Measurements from ENCODE around the gene MBNL2. TPM values are rescaled to one million over a fixed set of nuclear protein-coding genes. Genes with fewer than 3 reads are reported as not detected.

The MBNL2 gene
- total RNA-seq, 1 donor from 2014 or later = 28.1 TPM

DNA sequence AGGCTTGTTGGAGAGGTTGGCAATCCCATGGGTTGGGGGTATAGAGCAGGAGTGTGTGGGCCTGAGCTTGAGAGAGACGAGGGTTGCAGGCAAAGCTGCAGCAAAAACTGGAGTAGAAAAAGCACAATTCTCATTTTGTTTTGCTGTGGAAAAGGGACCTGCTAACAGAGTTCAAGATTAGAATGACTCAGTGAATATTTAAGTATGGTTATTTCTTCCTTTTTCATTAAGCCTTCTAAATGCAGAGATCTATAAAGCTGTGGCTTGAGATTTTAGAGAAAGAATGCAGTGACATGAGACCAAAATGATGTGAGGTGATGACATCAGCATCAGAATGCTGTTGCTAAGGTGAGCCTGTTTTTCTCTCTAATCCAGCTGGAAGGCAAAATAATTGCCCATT is 10.8 kb upstream of the MBNL2 start:
- ATAC-seq = no peak

DNA sequence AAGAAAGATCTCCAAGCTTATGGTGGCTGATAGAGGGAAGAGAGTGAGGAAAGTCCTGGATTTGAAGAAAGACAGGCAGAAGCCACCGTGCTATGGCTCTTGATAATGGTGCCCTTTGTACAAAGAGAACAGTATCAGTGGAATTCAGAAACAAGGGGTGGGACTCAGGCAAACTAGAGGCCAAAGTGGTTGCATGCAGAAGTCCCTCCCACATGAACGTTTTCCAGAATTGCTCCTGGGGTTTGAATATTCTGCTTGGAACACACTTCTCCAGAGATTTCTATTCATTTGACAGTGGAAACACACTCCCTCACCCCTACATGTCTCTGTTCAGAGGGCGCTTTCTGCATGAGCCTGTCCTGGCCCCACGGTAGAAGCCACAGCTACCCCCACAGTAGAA is 10.1 kb upstream of the MBNL2 start:
- ATAC-seq = no peak

DNA sequence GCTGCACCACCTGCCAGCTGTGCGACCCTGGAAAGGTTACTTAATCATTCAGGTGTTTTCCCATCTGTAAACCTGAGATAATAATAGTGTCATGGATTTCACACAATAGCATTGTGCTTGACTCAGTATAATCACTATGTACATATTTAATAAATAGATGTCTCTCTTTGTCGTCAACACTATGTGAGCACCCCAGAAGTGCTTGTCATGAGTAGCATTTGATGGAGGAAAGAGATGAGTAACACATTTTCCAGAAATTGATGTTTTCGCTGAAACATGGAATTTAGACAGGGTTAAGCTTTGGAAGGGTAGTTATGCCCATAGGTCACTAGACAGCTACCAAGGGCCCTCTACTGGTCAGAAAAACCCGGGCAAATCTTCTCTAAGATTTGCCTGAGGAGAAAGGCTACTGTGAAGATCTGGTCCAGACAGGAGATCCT is 9.5 kb upstream of the MBNL2 start:
- ATAC-seq = peak; percentile 41

DNA sequence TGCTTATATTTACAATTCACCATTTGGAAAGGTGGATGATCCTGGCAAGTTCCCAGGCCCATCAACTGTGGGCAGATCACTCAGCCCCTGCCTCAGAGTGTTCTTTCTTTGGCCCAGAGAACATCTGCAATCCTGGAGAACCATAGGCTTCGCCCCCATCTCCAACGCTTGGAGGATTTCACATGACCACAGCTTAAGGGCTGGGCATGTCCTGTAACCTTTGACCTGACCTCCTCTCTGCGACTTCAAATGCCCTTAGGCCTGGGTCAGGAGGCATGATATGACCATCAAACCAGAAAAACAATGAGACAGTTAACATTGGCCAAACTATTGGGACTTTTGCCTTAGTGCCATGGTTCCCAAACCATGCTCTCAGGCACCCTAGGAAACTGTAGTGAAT is 7.2 kb upstream of the MBNL2 start:
- no peak for ATAC-seq

DNA sequence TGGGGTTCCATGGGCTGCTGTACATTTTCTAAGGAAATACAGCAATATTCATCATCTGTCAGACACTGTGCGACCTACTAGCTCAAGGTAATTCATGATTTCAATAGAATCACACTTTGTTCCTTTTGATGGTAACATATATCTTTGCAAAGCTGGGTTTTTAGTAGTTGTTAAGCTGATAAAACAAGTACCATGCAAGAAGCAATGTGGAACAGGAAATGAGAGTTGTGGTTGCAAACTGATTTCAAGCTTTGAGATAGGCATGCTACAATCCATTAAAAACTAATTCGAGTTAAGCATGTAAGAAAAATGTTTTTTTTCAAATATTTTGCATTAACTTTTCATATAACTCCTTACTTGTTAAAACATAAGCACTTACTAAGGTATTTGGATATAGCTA is 6.8 kb upstream of the MBNL2 start:
- no peak for ATAC-seq

DNA sequence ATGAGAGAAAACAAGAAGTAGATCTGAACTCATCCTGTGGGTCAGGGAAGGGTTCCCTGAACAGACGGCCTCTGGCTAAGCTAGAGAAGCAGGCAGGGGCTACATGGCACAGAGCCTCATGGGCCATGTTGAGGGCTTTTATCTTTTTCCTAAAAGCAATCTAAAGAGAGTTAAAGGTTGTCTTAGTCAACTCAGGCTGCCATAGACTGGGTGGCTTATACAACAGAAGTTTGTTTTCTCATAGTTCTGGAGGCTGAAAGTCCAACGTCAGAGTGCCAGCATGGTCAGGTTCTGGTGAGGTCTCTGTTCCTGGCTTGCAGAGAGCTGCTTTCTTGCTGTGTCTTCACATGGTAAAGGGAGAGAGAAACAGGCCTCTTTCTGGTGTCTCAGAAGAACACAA is 2.9 kb upstream of the MBNL2 start:
- ATAC-seq = no peak

DNA sequence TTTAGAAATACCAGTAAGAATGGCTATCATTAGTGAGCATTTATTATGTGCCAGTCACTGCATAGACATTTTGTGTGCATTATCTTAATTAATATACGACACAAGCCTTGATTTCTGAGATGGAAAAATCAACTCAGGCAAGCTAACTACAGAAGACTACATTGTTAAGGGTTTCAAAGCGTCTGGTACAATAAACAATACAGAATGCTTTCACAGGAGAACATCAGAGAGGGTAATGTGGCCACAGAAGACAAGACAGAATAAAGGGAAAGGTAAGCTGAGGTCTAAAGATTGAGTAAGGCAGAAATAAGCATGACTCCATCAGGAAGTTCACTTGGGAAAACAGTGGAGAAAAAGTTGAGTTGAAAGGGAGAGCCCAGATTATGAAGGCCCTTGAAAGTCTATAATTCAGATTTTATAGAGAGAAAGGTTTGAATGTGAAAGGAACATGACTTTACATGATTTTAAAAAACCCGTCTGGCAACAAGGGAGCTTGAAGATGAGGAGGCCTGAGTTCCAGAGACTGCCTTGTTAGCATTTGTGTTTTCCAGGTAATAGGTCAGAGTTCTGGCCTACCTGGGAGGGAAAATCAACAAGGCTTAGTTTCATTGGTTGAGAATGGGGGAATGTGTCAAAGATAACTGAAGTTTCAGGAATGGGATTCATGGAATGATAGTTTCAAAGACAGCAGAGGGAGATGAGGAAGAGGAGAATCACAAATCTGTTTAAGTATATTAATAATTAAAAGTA is 1.8 kb upstream of the MBNL2 start:
- no peak for ATAC-seq

DNA sequence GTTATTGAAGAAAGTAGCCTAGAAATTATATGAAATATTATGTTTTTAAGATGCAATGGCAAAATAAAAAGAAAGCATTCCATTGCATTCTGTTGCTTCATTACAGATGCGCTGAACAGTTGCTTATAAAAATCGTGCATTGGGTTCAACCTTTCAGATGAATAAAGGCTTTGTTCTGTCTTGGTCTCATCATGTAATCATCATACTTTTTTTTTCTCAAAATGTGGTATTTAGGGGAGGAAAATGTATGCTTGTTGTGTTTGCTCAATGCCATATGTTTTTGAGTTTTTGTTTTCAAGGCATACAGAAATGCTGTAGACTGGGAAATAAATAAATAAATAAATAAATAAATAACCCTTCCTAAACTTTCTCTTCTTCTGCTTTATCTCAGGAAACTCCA is 1.1 kb upstream of the MBNL2 start:
- no peak for ATAC-seq

DNA sequence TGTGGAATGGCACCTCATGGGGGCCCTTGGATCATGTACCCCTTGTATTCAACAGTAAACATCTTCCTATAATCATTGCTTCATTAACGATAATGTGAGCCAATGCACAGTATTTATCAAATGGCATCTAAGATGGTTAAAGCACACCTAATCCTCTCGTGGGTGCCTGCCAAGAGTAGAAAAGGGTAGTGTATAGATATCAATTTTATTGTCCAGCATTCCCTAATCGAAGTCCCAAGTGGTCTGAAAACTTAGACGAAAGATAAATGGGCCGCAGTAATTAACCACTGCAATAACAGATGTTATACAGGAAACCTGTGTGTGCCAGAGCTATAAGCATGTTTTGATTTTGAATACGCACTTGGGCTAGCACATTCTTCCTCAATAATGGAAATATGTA is 667 bp upstream of the MBNL2 start:
- ATAC-seq = no peak

DNA sequence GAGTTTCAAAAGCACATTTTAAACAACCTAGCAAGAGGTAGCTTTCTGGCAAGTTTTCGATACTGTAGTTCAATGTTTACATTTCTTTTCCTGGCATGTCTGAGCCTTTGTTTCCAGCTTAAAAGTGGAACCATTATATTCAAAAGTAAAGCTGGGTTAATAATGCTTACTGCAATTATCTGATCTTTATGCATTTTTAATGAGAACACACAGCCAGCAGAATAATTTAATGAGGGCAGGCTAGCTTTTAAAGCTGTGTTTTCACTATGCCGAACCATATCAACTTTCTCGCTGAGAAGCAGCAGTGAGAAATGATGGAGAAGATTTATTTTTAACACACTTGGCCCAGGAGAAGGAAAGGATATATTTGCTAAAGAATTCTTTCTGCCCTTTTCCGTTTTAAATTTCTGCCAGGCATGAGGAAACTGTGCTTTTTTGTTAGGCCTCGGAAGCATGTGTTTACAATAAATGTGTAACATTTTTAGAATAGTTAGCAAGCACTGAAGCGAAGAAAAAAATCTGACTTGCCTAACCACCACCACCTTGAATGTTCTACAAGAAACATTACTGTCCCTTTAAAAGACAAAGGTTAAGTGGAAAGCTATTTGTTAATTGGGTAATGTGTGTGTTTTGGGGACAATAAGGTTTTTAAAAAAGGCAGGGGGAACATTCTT is 1.0 kb downstream of the MBNL2 start:
- ATAC-seq = no peak

DNA sequence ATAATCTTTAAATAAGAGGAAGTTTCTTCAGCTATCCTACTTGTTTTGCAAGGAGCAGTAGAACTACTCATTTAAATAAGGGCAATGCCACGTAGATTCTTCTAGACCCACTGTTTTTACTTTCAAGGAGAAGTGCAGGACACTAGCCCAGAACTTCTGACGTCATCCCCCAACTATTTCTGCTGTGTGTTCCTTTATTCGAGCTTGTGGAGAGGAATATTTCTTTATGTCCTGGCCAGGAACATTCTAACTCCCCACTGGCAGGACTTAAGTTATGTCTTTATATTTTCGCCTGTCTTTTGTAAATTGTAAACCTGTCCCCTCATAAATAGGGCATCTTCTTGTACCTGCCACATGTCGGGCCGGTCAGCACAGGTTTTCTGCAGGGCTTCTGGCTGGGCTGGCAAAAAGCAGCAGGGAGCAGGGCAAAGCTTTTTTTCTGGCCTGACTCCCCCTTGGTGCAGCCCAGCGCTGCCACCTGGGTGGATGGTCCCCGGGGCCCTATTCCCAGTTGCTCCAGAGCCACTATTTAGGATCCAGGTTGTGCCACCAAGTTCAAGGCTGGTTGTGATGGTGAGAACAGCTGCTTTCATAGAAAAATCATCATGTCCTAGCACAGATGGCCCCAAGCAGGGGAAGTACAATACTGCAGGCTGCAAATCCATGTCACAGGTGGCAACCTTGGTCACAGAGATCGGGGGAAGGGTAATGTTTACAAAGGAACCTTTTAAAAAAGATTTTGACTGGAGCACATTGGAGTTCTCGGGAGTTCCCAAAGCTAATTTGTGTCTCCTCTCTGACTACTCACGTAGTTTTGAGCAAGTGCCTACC is 1.8 kb downstream of the MBNL2 start:
- no peak for ATAC-seq

DNA sequence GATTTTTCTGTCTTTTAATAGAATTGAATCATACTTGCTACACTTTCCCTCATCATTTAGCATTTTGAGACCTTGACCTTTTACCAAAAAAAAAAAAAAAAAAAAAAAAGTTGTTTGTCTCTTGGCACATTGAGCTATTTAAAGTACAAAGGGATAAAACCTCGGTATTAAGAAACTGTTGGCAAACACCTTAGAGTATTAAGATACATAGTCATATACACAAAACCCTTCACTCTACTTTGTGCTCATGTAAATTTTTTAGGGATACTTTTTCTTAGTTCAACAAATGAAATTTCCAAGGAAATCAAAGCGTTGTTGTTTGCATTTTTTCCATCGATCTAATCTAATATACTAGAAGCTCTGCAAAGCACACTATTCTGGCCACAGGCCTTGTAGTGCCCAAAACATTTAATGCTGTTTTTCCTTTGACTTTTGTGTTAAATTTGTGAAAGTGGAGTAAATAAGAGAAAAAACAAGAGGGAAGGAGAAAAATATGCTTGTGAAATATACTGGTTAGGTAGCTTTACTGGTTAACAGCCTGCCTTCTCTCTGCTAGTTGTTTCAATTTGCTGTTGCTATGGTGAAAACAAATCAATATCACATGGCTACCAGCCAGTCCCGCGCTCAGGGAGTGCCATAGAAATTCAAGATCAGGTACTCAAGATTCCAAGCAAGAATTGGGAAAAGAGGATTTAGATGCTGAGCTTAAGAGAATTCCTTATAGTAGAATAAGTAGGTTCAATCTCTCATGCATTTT is 2.6 kb downstream of the MBNL2 start:
- ATAC-seq = no peak

DNA sequence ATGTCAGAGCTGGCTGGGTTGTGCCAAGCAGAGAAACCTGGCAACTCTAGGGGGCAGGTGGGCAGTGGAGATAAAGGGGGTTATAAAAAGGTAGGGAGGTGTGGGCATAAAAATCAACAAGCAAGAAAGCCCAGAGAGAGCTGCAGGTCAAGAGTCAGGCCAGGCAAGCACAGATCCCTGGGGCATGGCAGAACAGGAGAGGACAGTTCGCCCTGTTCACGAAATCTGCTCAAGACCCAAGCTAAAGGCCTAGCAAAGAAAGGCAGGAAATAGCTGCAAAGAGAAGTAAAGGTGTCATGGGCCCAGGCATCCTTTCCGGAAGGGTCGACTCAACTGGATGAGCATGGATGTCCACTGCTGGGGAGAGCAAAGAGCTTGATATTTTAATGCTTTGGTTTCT is 3.4 kb downstream of the MBNL2 start:
- no peak for ATAC-seq

DNA sequence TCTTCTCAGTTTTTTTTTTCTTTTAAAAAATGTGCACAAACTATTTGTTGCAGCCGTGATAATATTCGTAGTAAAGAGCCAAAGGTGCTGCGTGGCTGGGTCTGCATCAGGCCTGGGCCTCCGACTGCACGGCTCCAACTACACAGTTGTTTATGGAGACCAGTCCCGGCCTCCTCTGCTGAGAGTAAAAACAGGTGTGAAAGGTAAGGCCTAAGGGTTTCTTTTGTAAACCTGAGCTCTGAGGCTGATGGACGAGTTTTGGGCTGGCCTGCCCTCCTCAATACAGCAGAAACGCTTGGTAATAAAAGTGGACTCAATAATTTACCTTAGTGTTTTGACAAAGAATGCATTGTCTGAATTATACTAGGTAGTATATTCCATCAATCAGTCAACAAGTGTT is 3.9 kb downstream of the MBNL2 start:
- ATAC-seq = no peak

DNA sequence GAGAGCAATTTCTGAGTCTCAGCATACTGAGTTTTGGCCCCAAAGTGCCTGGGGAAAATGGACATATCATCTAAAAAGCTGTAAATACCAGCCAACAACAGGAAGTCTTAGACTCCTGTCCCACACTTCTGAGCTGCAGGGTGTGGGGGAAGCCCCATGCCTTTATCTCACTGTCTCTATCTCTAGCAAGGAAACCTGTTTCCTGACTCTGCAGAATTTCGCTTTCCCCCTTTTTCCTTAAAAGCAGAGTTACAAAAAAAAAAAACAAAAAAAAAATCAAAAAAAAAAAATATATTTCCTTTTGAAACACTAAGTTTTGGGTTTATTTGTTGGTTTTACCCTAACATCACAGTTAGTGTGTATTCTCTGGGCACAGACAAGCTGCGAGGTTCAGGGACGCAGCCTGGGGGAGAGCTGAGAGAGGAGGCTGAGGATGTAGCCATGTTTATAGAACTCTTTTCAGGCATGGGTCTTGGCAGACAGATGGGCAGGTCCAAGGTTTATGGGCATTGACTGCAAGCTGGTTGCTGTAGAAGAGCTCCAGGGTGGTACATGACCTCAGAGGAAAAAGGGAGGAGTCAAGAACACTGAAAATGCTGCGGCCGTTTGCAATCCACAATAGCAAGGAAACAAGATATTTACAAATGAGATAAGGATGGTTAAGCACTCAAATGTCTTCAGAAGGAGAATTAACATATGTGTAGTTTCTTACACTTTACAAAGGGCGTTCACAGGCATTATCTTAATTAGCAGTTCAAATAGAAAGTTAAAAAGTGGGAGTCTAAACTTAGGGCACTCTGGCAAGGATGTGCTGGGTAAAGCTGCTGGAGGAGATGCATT is 4.9 kb downstream of the MBNL2 start:
- no peak for ATAC-seq

DNA sequence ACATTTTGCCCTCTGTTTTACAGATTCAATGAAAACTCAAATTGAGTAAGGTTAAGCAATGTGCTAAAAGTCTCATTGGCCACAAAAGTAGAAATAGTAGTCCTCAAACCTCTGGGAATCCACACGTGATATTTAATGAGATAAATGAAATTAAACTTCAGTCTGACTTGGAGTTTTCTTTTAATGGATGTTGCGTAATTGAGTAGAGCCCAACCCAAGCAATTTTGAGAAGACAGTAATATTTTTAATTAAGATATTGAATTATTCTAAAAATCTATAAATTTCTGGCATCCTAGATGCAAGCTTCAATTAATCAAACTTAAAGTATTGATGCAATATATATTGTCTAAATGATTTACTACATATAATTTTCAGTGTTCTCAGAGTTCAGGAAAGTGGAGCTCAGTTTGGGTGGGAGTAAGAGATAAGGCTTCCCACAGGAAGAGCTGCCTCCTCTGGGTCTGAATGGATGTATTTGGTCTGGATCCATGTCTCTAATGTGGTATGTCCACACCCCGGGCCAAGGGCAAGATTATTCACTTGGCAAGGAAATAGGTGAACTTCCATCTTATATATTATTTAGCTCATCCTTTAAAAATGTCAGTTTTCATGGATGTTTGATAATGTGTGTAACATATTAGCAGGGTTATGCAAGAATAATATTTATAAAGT is 6.9 kb downstream of the MBNL2 start:
- no peak for ATAC-seq

DNA sequence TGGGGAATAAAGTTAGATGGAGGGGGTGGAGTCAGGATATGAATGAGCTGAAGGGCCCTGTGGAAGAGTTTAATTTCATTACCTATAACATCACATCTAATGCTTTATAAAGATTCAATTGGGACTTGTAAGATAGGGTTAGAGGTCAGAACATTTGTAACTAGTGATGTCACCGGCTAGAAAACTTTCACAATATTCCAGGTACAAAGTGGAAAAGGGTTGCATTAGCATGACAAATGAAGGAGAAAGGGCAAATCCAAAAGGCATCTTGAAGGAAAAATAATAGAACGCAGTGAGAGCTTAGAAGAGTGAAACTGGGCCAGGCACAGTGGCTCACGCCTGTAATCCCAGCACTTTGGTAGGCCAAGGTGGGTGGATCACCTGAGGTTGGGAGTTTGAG is 7.6 kb downstream of the MBNL2 start:
- ATAC-seq = no peak

DNA sequence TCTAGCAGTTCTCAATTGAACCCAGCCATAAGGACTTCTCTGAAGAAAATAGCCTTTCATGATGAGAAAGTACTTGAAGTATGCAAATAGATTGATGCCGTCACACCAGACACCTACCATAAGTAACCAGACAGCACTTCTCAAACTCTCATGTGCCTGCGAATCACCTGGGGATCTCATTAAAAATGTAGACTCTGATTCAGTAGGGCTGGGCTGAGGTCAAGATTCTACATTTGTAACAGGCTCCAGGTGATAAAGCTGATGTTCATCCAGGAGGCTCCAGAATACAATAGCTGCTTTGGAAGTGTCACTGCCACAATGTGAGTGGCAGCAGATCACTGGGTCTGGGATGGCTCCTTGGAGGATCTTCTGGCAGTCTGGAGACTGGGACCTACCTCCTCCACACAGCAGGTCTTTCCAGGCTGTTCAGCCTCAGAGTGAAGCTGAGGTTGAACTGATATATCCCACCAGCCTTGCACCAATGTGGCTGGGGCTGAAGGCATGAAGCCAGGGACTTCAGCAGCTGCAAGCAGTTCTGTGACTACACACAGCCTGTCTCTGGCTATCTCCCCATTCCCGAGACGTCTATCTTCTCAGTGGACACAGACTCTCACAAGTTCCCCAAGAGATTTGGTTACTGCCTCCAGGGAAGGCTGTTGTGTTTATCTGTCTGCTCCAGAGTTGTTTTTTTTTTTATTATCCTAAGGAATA is 9.1 kb downstream of the MBNL2 start:
- ATAC-seq = peak; percentile 25

DNA sequence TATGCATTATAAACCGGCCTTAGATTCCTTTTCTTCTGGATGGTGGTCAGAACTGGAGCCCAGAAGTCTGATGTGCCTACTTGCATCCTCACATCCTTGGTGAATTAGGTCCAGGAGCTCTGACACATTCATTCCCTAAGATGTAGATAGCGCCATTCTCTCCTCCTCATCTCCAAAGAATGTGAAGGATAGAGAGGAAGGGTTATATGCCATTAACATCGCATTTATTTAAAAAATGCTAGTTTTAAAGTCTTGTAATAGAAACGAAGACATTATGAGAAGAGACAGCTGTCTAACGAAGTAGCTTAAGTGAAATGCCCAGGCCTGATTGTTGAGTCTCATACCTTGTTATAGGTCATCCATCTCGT is 9.7 kb downstream of the MBNL2 start:
- no peak for ATAC-seq

DNA sequence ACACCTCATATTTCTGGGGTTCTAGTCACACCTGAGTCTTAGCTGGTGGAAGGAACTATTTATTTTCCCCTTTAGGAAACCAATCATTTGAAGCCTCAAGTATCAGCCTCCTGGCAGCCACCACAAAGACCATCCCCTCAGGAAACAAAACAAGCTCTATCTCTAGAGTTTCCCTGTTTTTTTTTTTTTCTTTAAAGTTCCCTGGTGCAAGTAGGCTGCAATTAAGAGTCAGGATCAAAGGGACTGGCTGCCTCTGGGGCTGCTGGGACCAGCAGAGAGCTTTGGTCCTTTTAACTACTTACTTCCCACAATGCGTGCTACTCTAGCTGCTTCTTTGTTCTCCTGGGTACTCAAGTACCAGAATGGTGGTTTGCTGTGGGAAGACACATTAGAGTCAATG is 11.4 kb downstream of the MBNL2 start:
- ATAC-seq = no peak

DNA sequence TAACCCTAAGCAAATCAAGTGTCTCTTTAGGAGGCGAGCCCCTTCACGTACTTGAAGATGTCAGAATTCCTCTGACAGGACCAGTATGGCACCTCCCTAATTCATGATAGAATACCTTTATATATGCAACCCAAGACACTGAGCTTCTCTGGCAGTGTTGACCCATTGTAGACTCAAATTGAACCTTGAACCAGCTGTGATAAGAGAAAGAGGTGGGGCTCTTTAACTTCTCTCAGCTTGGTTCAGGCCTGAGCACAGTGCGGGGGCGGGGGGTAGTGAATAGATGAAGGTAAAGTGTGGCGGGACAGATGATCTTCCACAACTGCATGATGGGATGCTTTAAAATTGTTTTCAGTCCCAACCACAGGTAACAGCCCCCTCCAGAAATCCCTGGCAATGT is 12.1 kb downstream of the MBNL2 start:
- ATAC-seq = no peak

Measured in esophagus mucosa (tissue), 1 donor.